Activated CD8-positive, alpha-beta memory T cell treated with anti-CD3 and anti-CD28 coated beads, Interleukin-2, amount 50 U/mL, for 1 hour (primary cell): Measurements from ENCODE around the gene HOTAIR.

Source experiments
- DNase-seq: peaks from one replicate; pipeline ENCODE4 v3.0.0-alpha.2; 2020; ENCODE audit errors: extremely low read depth

HOTAIR gene

GRCh38 chr12:53948650-53949593, 25.8 kb downstream of the HOTAIR start:
- DNase-seq, result no peak

GRCh38 chr12:53947743-53948142, 27.0 kb downstream of the HOTAIR start:
- DNase-seq, result no peak

GRCh38 chr12:53944907-53945847, 29.6 kb downstream of the HOTAIR start:
- DNase-seq, result no peak

- DNase-seq, result no peak
Measured at GRCh38 chr12:53944209-53944608, 30.5 kb downstream of the HOTAIR start.

GRCh38 chr12:53942467-53942997, 32.2 kb downstream of the HOTAIR start:
- DNase-seq, result no peak

GRCh38 chr12:53941750-53942149, 33.0 kb downstream of the HOTAIR start:
- no peak for DNase-seq

GRCh38 chr12:53941187-53941586, 33.6 kb downstream of the HOTAIR start:
- no peak for DNase-seq

- no peak for DNase-seq
Measured at GRCh38 chr12:53940443-53941014, 34.2 kb downstream of the HOTAIR start.

GRCh38 chr12:53939141-53940108, 35.3 kb downstream of the HOTAIR start:
- DNase-seq, result no peak

GRCh38 chr12:53938326-53939140, 36.2 kb downstream of the HOTAIR start, which contains the start of gene HOXC13:
Gene HOXC13, plus strand, starts transcription at chr12:53938831. Its CDS starts 76 bp downstream, at chr12:53938907.
- DNase-seq, result no peak

- no peak for DNase-seq
Measured at GRCh38 chr12:53937596-53938325, 37.0 kb downstream of the HOTAIR start.

- DNase-seq, result no peak
Measured at GRCh38 chr12:53937099-53937498, 37.7 kb downstream of the HOTAIR start.

- no peak for DNase-seq
Measured at GRCh38 chr12:53935383-53936341, 39.1 kb downstream of the HOTAIR start.

- DNase-seq, result no peak
Measured at GRCh38 chr12:53932915-53933314, 41.8 kb downstream of the HOTAIR start.

GRCh38 chr12:53931844-53932581, 42.7 kb downstream of the HOTAIR start:
- no peak for DNase-seq

- no peak for DNase-seq
Measured at GRCh38 chr12:53930591-53931255, 44.0 kb downstream of the HOTAIR start.
